Measurements from ENCODE around the gene PACRG.

Gene PACRG

DNA sequence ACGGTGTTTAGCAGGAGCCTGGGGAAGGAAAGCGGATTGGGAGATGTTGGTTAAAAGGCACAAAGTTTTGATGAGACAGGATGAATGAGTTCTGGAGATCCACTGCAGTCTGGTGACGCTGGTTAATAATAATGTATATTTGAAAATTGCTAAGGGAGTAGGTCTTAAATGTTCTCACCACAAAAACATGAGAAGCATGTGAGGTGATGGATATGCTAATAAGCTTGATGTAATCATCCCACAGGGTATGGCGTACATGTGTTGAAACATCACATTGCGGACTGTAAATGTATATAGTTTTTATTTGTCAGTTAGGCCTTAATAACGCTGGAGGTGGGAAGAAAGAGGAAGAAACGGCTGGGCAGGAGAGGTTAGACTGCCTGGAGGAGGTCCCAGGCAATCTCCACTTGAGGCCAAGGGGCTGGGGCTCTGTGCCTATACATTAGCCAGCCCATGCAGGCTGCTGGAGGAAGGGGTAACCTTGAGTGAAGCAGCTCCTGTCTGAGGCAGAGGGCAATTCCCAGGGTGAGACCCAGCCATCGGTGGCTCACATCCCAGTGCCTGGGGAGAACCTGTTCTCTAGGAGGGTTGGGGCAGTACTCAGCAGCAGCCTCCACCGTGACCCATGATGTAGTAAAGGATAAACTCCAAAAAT, 498.5 kb downstream of the PACRG start:
- no peak for DNase-seq

DNA sequence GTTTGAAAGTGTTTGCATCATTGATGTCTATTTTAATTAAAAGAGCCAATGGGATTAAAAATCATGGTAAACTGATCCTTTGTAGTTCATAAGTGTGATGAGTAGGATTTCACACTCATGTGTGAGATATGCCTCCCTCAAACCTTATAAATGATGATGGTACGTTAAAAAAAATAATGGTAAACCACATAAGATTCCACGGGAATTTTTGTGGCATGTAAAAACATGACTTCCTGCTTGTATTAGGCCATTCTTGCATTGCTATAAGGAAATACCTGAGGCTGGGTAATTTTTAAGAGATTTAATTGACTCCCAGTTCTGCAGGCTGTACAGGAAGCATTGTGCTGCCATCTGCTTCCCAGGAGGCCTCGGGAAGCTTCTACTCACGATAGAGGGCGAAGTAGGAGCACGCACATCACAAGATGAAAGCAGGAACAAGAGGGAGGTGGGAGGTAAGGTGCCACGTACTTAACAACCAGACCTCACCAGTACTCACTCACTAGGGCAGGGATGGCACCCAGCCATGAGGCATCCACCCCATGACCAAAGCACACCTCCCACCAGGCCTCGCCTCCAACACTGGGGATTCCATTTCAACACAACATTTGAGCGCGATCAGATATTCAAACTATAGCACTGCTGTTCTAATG, 499.2 kb downstream of the PACRG start:
- DNase-seq, result no peak

DNA sequence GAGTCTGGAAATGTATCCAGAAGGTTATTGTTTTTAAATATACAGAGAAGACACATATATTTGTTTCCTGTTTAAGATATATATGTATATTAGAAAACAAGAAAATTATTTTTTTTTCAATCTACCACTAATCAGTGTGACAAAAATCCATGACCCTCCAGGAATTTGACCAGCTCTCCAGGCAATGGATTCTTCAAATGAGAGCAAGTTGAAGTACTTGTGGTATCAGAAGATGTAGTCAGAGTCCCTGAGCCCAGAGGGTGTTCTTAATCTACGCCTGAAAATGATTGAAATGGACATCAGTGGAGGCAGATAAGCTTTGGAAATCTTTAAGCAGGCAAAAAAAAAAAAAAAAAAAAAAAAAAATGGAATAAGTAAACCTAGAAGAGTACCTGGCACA, 500.3 kb downstream of the PACRG start:
- no peak for DNase-seq

DNA sequence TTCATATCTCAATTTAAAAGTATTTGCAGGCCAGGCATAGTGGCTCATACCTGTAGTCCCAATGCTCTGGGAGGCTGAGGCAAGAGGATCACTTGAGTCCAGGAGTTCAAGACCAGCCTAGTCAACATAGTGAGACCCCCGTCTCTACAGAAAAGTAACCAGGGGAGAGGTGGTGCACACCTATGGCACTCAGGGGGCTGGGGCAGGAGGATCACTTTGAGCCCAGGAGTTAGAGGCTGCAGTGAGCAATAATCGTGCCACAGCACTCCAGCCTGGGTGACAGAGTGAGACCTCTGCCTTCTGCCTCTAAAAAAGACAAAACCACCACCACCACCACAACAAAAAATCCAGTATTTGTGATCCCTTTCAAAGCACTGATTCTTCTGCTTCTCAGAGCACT, 501.3 kb downstream of the PACRG start:
- DNase-seq, result no peak

DNA sequence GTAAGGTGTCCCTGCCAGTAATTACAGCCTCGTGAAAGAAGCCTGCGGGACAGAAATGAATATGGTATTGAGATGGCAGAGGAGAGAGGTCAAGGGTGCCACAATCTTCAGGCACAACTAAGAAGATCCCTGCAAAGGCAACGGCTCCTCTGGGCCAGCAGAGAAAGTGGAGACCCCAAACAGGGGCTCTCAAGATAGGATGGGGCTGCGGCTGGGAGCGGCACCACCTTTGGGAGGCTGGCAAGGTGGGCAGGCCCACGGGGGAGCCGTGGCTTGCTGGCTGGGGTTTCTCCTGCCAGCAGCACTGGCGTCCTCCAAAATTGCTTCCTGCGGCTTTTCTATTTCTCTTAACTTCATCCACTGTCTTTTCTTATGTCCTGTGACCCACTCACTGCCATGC, 503.1 kb downstream of the PACRG start:
- DNase-seq, result no peak

DNA sequence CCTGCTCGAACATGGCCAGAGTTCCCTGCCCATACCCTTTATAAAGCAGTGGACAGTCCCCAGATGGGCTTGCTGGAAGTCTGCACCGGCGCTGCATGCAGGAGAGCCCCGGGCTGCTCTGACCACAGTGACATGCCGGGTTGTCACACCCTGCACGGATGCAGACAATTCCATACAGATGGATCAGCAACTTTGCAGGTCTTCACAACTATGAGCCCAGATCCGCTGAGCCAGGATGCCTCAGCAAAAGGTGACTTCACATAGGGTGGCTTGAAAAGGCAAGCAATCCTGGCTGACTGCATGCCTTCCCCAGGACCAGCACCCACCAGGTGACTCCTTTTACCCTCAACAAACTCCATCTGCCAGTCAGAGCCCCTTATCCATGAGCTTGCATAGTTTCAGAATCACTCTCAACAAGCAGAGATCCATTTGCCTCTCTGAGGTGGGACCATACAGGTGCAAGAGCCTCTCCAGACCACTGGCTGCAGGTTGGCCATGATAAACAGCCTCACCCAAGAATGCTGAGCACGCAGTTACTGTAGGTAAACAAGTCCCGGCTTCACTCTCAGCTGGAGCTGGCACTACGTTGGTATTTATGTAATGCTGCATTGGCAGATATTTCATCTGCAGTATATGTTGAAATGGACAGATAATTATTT, 503.7 kb downstream of the PACRG start:
- DNase-seq, result no peak

DNA sequence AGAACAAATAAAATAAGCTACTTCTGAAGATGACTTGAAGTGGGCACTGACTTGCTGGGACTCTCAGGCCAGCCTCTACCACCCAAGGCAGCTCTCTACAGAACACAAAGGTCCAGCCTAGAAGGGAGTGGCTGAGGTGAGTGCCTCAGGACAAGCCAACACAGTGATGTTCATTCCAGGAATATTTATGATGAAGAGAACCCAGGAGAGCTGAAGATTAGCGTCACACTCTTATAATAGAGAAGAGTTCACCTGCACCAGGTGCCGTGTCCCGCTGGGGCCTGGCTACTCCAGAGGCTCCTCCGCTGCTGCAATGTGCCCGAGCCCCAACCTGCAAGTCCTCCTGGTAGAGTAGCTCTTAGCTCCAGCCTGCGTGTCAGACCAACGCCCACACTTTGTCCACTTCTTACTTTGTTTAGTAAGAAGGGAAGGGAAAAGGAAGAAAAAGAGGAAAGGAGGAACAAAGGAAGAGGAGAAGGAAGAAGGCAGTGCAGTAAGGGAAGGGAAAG, 504.3 kb downstream of the PACRG start:
- no peak for DNase-seq

DNA sequence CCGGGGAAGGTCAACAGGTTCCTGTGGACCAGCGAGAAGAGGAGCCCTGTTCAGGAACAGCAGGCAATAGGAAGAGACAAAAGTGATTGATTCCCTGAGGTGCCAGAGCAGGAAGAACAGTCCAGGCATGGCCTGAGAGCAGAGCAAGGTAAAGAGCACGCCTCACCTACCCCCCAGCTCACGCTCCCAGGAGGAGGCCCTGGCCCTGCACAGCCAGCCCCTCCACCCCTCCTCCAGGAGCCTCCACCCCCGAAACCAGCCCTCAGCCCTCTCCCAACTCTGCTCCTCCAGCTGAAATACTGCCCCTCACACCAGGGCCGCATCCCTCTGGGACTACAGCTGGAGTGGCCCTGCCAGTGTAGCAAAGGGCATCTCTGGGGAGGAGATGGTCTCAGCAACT, 504.9 kb downstream of the PACRG start:
- DNase-seq, result no peak

DNA sequence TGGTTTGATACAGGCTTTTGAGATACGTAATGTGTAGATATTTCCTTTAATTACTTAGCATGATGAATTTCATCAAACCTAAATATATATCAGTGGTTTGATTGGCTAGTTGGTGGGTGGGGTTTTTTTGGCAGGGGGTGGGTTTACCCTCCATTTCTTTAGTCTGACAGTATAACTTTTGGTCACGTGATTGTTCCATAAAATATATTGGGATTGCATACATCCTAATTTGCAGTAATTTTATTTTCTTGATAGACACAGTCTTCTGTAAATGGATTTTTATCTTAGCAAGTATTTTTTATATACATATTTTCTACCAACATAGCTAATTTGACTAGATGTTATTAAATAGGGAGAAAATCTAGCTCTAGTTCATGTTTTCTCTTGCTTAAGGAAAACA, 509.3 kb downstream of the PACRG start:
- no peak for DNase-seq

DNA sequence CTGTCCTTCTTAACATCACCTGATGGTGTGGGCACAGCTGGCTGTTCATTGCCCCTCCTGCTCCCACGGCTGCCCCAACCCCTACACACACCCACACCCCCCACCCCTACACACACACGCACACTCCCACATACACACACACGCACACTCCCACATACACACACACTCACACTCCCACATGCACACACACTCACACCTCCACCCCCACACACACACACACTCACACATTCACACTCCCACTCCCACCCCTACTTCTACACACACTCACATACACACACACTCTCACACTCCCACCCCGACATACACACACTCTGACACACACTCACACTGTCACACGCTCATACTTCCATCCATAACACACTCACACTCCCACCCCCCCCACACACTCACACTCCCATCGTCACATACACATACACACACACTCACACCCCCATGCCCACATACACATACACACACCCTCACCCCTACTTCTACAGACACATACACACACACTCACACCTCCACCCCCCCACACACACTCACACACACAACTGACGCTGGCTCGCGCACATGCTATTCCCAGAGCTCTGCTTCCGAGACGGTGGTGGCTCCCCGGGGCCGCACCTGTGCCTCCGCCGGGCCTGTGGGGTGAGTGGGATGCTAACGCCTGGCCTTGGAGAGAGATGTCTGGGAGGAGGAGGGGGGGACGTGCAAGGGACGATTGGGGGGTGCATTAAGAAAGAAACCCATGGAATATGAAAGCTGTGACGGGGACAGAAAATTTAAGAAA, 512.0 kb downstream of the PACRG start:
- no peak for DNase-seq

DNA sequence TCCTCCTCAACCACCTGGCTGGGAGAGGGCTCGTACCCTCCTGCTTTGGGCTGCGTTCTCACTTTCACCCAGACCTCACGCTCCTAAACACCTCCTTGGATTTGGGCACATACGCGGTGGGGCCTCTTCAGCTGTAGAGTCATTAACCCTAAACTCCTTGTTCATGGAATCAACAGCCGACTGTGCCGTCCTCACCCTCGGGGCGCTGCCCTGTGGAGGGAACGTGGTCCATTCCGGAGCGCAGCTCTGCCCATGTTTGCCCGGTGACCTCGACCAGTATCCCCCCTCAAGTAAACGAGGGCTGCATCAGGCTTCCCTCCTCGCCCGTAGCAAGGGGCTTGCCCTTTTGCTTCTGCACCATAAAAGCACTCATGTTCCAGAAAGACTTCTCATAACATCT, 512.8 kb downstream of the PACRG start:
- no peak for DNase-seq

DNA sequence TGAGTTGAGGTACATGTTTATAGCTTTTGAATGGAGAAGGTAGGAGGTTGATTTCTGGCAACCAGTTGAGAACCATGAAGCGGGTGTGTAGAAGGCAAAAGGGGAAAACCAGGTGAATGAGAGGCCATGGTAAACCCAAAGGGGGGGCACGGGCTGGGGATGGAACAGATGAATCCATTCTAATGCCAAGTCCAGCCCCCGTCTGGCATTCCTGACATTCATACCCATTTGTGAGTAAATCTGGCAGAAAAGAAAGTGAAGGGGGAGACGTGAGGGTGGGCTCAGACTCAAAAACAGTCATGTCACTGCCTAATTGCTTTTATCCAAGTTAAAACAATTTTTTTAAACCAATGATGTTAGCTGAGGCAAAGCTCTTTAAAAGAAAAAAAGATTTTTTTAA, 513.9 kb downstream of the PACRG start:
- DNase-seq, result no peak

DNA sequence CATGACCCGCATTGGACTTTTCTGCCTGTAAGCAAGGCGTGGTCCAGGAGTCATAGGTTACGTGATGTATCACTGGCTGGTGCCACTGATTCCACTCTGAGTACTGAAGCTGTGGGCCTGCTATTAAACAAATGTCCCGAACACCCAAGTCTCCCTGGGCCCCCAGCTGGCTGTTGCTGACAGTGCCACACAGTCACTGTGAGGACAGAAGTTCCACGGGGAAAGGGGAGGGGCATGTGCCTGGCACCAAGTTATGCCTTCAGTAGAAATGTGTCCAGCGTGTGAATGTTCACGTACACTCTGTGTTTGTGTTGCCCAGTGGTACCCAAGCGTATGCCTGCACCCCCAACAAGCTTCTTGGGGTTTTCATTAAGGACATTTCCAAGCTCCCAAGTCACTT, 515.3 kb downstream of the PACRG start:
- no peak for DNase-seq

DNA sequence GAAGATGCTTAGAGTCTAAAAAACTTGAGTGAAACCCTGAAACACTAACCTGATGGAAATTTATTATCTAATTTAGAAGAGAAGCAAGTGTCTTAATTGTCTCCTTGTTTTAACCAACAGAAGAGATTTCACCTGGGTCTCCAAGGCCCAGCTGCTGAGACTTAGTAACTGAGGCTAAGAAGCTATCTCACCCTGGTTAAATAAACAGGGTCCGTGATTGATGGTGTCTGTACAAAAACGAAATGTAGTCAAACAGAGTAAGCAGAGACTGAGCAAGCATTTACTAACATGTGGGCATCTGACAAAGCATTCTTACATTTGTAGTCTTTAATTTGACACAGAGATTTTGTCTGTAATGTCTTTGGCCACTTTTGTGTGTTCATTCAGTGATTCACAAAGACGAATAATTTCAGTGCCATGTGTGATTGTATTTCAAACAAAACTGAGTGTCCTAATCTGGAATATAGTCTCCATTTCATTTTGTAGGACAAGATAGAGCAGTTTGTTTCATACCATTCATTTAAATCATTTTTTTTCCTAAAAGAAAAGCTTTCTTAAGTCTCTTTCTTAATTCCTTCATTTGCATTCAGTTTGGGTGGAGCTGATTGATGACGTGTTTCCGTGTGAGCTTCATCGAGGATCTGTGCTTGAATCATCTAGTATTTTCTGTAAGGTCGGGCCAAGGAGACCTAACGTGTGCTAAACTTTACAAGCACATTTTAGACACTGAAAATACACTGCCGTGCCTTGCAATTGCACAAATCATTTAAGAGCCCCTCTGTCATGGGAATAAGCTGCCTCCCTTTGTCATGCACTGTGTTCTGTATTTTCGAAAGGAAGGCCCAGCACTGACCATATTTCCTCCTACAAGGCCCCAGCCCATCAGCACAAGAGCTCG, 516.2 kb downstream of the PACRG start:
- DNase-seq, result no peak

DNA sequence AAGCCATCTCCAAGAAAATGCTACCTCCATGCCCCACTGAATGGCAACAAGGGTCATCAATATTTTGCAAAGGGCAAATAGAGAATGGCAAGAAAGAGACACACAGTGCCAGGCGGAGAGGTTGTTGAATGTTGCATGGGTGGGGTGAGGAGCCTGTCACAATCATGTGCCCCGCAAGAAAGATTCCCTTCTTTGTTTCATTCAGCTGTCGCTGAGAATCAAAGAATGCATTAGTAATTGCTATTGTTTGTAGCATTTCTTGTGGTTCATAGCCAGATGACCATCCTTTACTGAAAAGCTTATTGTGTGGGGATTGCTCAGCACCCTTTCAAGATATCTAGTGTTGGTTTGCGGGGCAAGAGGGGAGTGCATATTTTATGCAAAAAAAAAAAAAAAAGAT, 520.3 kb downstream of the PACRG start:
- DNase-seq, result no peak

DNA sequence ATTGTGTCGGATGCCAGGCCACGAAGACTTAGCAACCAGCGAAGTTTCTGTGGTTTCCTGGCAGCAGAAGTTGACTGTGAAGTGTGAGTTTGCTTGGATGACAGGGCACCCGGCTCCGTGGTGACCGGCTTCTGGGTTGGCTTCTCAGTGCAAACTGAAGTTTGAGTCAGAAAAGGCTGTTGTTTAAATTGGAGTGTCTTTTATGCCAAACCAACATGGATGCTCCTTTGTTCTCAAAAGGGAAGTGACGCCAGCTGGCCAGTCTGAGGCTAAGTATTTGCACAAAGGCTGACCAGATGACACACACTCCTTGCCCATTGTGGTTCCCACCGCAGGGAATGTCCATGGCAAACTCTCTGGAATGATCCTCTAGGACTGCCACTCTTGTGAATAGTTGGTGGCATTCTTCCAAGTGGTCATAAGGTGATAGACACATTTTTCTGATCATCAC, 521.9 kb downstream of the PACRG start:
- no peak for DNase-seq

DNA sequence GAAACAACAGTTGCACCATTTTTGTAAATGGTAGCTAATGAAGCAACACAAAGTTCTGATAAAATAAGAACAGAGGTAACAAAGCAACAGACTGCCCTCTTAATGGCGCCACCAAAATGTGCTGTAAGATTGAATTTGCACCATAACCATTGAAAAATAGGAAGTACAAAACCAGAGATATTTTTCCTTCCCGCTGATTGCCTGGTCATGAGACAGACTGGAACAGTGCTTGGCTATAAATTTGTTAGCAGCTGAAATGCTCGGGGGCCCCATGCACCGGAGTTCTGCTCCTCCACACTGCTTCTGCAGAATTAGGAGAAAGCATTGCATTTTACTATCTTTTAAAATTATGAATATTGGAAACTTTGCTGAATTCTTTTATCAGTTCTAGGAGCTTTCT, 522.3 kb downstream of the PACRG start:
- DNase-seq, result no peak

DNA sequence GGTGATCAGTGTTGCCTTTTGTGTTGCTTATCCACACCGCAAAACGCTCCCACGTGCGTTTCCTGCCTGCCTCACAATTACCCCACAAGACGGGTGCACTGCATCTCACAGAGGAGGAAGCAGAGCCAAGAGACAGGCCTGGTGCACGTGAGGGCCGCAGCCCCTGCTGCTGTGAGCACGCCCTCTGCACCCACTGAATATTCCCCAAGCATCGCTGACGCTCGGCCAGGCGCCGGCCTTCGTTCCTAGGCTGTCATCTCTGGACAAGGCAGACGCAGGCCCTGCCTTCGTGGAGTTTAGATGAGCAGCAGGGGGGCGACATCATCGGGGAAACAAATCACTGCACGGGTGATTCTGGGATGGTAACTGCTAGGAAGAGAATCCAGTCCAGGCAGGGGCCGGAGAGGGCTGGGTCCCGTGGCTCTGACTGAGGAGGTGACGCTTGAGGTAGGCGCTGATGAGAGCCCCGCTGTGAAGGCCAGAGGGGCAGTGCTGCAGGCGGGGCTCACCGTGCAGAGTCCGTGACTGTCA, 524.4 kb downstream of the PACRG start:
- DNase-seq, result no peak

DNA sequence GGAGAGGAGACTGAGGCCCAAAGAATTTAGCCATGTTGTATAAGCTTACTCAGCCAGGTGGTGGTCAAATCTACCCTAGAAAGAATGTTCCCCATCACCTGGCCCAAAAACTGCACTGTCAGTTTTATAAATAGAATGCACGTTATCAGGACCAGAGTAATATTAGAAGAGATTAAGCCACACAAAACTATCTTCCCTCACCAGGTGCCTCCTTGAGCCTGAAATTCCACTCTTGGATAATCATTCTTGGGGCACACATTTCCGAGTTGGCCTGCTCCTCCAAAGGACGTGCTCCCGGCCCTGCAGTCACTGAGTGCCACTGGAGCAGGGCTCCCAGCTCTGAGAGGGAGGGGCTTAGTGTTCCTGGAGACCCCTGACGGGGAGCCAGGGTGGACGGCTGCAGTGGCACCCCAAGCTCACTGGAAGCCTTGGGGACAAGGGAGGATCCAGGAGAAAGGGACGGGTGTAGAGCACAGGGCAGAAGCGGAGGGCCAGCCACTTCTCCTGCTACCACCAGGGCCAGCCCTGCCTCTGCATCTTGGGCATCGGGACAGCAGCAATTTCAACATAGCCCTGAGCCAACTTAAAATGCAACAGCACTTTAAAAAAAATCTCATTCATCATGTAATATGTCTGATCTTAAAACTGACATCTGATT, 525.9 kb downstream of the PACRG start:
- no peak for DNase-seq

DNA sequence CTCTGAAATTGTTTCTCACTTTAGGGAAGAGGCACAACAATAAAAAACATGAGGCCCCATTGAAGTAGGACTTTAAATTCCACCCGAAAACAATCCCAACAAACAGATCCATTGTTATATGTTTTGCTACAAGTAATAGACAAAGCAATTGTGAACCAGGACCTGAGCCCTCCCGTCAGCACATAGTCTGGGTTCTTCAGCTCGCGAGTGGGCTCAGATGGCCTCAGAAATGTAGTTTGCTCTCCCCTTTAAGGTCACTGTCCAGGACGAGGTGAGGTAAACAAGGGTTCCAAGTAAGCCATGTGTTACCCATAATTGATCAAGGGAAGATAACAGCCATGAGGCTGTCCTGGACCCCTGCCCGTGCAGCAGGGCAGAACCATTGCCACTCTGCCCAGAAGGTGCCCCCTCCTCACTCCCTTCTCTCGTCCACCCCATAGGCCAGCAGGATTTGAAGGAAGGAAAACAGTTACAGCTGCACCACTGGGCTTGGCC, 526.6 kb downstream of the PACRG start:
- DNase-seq, result no peak

DNA sequence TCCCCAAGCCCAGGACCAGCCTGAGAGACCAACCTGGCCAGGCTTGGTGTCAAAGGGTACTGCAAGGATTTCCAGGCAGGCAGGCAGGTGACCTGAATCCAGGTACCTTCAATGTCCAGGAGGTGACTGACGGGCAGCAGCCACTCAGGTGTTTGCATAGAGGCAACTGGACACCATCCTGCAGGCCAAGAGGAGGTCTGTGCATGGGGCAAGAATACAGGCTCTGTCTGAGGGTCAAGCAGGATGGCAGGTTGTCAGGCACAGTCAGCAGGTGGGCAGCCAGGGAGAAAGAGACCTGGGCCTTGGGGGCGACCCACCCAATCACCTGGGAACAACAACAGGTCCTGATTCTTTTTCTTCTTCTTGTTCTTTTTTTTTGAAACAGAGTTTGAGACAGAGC, 527.5 kb downstream of the PACRG start:
- no peak for DNase-seq
